ENCODE data around the gene HOXB3. TPM values are rescaled to one million over a fixed set of nuclear protein-coding genes. Genes with fewer than 3 reads are reported as not detected.
A peak's percentile ranks its signal among the peaks of the same experiment; 100 is the strongest.

HOXB3 gene
- total and polyA plus RNA-seq, 7 donors = 0.96 to 8.8 (median 1.5) TPM

GRCh38 chr17:48549914-48550501 lies 40.0 kb downstream of the HOXB3 start:
- peaks cover 0 to 5% (median 2%) of the 10 kb centered on the region in 3 donors for H3K27me3 ChIP-seq (ENCODE audit: insufficient read depth in 3 of 3, low read length in 2 of 3)
- peaks cover 0 to 8% of the 10 kb centered on the region in 2 donors for H3K36me3 ChIP-seq (ENCODE audit: insufficient read depth in 1 of 2, low read depth in 1 of 2)
- H3K27ac ChIP-seq = no peak overlapping the region
- 78 to 80% (median 78%) methylated on average over 18 of the region's 18 CpGs for WGBS, 3 donors
- ATAC-seq (no peak), DNase-seq (no peak)
- H3K4me3 ChIP-seq = no peak overlapping the region
- intact Hi-C loops (cut with DNase I) = no loop called here
- no peaks in the 10 kb centered on the region for H3K9me3 ChIP-seq
- peaks cover 5% of the 10 kb centered on the region for H3K4me1 ChIP-seq
- no peak for TF ChIP-seq CTCF (IDR thresholded peaks at IDR 0.05)

DNA sequence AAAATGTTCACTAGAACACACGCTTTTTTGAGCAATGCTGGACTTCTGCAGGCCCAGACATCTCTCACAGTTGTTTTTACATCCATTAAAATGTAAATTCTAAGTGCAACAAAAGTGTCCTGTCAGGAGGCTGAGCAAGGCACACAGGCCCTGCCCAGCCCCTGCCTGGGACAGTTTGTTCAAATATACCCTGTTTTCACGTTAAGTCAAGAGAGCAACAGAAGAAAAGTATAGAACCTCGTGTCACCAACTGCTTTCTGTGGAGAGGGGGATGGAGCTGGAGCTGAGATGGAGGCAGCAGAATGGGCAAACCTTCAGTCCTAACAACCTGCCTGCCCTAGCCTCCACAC lies 40.8 kb downstream of the HOXB3 start:
- H3K36me3 ChIP-seq (ENCODE audit: insufficient read depth in 1 of 2, low read depth in 1 of 2) = peaks cover 0 to 8% of the 10 kb centered on the region in 2 donors
- DNase-seq (no peak), ATAC-seq (no peak)
- H3K4me3 ChIP-seq = no peak overlapping the region
- H3K27ac ChIP-seq = no peak overlapping the region
- no peak for TF ChIP-seq CTCF (IDR thresholded peaks at IDR 0.05)
- WGBS, 3 donors = 85 to 90% (median 85%) methylated on average over 3 of the region's 3 CpGs
- no peaks in the 10 kb centered on the region for H3K9me3 ChIP-seq
- intact Hi-C loops (cut with DNase I) = no loop called here
- H3K4me1 ChIP-seq = peaks cover 5% of the 10 kb centered on the region
- peaks cover 0 to 5% (median 2%) of the 10 kb centered on the region in 3 donors for H3K27me3 ChIP-seq (ENCODE audit: insufficient read depth in 3 of 3, low read length in 2 of 3)

DNA sequence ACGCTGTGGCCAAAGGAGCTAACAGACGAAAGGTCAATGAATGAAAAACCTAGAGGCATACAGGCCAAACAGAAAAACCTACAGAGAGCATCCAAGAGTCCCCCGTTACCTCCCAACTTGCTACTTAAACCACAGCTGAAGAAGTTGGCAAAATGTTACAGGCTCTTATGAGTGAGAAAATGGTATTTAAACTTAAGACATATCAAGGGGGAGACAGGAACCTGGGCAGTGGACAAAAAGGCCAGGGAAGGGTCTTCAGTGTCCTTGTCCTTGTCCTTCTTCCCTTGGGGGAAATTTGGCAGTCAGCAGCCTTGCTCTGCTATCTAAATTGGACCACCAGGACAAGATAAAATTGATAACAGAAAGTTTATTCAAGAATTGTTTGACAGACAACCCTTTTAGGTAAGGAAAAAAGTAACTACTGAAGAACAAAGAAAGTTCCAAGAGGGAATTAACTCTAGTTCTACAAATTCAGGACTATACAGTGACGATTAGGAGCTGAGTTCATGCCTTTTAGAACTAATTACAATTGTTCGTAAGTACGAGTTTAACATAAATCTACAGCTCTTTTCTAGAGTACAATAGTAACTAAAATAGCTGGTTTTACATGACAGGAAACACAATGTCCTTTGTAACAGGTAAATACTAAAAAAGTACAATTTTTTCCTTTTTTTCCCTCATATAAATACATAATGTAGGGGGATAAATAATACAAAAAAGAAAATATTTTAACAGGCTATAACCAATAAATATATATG lies 41.3 kb downstream of the HOXB3 start:
- peak overlapping the region; percentile 89 for H3K27ac ChIP-seq
- TF ChIP-seq CTCF (IDR thresholded peaks at IDR 0.05) = no peak
- peaks cover 0 to 8% (median 2%) of the 10 kb centered on the region in 3 donors for H3K27me3 ChIP-seq (ENCODE audit: insufficient read depth in 3 of 3, low read length in 2 of 3)
- peaks cover 0 to 8% of the 10 kb centered on the region in 2 donors for H3K36me3 ChIP-seq (ENCODE audit: insufficient read depth in 1 of 2, low read depth in 1 of 2)
- intact Hi-C loops (cut with DNase I) = no loop called here
- no peaks in the 10 kb centered on the region for H3K9me3 ChIP-seq
- ATAC-seq (no peak), DNase-seq (no peak)
- 79 to 84% (median 82%) methylated on average over 6 of the region's 6 CpGs for WGBS, 3 donors
- peaks cover 5% of the 10 kb centered on the region for H3K4me1 ChIP-seq
- H3K4me3 ChIP-seq = peak overlapping the region; percentile 44

DNA sequence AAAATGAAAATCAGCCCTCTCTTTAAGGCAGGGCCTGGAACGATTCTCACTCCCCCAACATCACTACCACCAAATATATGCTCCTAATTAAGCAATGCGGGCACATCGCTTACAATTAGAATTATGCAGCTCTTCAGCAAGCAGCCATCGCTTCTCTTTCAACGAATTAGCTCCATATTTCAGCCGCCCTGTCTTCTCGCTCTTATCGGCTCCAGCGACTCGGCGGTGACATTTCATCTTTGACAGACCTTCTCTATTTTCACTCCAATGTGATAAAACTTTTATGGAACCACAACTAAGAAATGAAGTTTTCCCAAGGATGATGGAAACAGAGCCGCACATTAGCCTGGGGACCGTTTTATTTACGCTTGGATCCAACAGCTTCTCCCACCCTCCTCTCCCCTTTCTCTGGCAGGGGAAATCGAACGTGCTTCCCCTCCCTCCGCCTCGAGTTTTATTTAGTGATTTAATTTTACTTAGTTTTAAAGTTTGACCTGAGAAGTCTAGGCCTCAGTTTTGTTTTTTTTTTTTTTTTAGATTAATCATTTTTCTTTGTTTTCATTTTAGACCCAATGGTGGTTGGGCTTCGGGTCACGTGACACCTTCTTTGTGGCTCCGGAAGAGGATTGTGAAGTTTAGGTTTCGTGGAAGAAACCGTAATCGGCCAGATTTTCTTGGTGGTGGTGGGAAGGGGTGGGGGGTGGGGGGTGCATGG lies 42.1 kb downstream of the HOXB3 start:
- Histone ChIP-seq H3K4me3 (peak overlapping the region; percentile 44), H3K4me1 (peaks cover 5% of the 10 kb centered on the region), H3K9me3 (no peaks in the 10 kb centered on the region), H3K27me3 (ENCODE audit: insufficient read depth in 3 of 3, low read length in 2 of 3) (peaks cover 0 to 8% (median 6%) of the 10 kb centered on the region in 3 donors), H3K36me3 (ENCODE audit: insufficient read depth in 1 of 2, low read depth in 1 of 2) (peaks cover 0 to 8% of the 10 kb centered on the region in 2 donors), H3K27ac (peak overlapping the region; percentile 89)
- no peak for DNase-seq
- 69 to 74% (median 74%) methylated on average over 24 of the region's 24 CpGs for WGBS, 3 donors
- no peak for TF ChIP-seq CTCF (IDR thresholded peaks at IDR 0.05)
- intact Hi-C loops (cut with DNase I) = no loop called here
- no peak for ATAC-seq
